ENCODE results near the gene RCN1. TPM values are rescaled to one million over a fixed set of nuclear protein-coding genes. Genes with fewer than 3 reads are reported as not detected.

RCN1 gene
- total and polyA plus RNA-seq, 4 donors: 78.7 to 111 (median 84.6) TPM

- H3K9ac ChIP-seq (ENCODE audit: insufficient read depth in 1 of 2, low read length in 2 of 2): no peak overlapping the region
- no peaks in the 10 kb centered on the region for H3K27me3 ChIP-seq (ENCODE audit: control insufficient read depth in 3 of 3, insufficient read depth in 3 of 3, low read length in 2 of 3)
- DNase-seq (no peak), ATAC-seq (ENCODE audit: insufficient read depth, low FRiP score) (no peak)
- TF ChIP-seq CTCF (IDR thresholded peaks at IDR 0.05; ENCODE audit: control extremely low read depth, extremely low read depth): no peak
- 87 to 91% methylated on average over 4 of the region's 4 CpGs for WGBS, 2 donors
- H3K27ac ChIP-seq (ENCODE audit: low read depth in 1 of 2, low read length in 1 of 2): no peak overlapping the region
- H3K4me1 ChIP-seq (ENCODE audit: control insufficient read depth in 5 of 5, insufficient read depth in 5 of 5, low read length in 5 of 5): peaks cover 0 to 2% (median 0%) of the 10 kb centered on the region in 5 donors
- no peak overlapping the region for H3K4me3 ChIP-seq
- H3K9me3 ChIP-seq (ENCODE audit: control insufficient read depth in 4 of 4, insufficient read depth in 3 of 4, low read length in 3 of 4): no peaks in the 10 kb centered on the region
- H3K36me3 ChIP-seq (ENCODE audit: control insufficient read depth in 4 of 4, insufficient read depth in 4 of 4, low read length in 4 of 4): no peaks in the 10 kb centered on the region
These were observed 11.3 kb upstream of the RCN1 start for GRCh38 chr11:32079553-32079952.

GRCh38 chr11:32080361-32080980, 10.4 kb upstream of the RCN1 start:
- Histone ChIP-seq H3K27me3 (ENCODE audit: control insufficient read depth in 3 of 3, insufficient read depth in 3 of 3, low read length in 2 of 3) (peaks cover 0 to 3% (median 0%) of the 10 kb centered on the region in 3 donors), H3K9ac (ENCODE audit: insufficient read depth in 1 of 2, low read length in 2 of 2) (no peak overlapping the region), H3K27ac (ENCODE audit: low read depth in 1 of 2, low read length in 1 of 2) (no peak overlapping the region), H3K36me3 (ENCODE audit: control insufficient read depth in 4 of 4, insufficient read depth in 4 of 4, low read length in 4 of 4) (no peaks in the 10 kb centered on the region), H3K4me3 (no peak overlapping the region), H3K9me3 (ENCODE audit: control insufficient read depth in 4 of 4, insufficient read depth in 3 of 4, low read length in 3 of 4) (no peaks in the 10 kb centered on the region), H3K4me1 (ENCODE audit: control insufficient read depth in 5 of 5, insufficient read depth in 5 of 5, low read length in 5 of 5) (peaks cover 0 to 2% (median 0%) of the 10 kb centered on the region in 5 donors)
- DNase-seq: no peak
- no peak for ATAC-seq (ENCODE audit: insufficient read depth, low FRiP score)
- WGBS, 2 donors: 93 to 95% methylated on average over 2 of the region's 2 CpGs
- no peak for TF ChIP-seq CTCF (IDR thresholded peaks at IDR 0.05; ENCODE audit: control extremely low read depth, extremely low read depth)

- no peak overlapping the region for H3K27ac ChIP-seq (ENCODE audit: low read depth in 1 of 2, low read length in 1 of 2)
- H3K9me3 ChIP-seq (ENCODE audit: control insufficient read depth in 4 of 4, insufficient read depth in 3 of 4, low read length in 3 of 4): no peaks in the 10 kb centered on the region
- 60 to 75% methylated on average over 3 of the region's 3 CpGs for WGBS, 2 donors
- DNase-seq: no peak
- H3K4me1 ChIP-seq (ENCODE audit: control insufficient read depth in 5 of 5, insufficient read depth in 5 of 5, low read length in 5 of 5): peaks cover 0 to 2% (median 0%) of the 10 kb centered on the region in 5 donors
- no peak for TF ChIP-seq CTCF (IDR thresholded peaks at IDR 0.05; ENCODE audit: control extremely low read depth, extremely low read depth)
- no peak overlapping the region for H3K9ac ChIP-seq (ENCODE audit: insufficient read depth in 1 of 2, low read length in 2 of 2)
- H3K4me3 ChIP-seq: no peak overlapping the region
- H3K27me3 ChIP-seq (ENCODE audit: control insufficient read depth in 3 of 3, insufficient read depth in 3 of 3, low read length in 2 of 3): peaks cover 0 to 3% (median 0%) of the 10 kb centered on the region in 3 donors
- ATAC-seq (ENCODE audit: insufficient read depth, low FRiP score): no peak
- H3K36me3 ChIP-seq (ENCODE audit: control insufficient read depth in 4 of 4, insufficient read depth in 4 of 4, low read length in 4 of 4): no peaks in the 10 kb centered on the region
These were observed 9.7 kb upstream of the RCN1 start for GRCh38 chr11:32081129-32081641.
